Body of pancreas (tissue), 4 donors: ENCODE data around the gene TIMP4.

Experiments used
- CTCF ChIP-seq, 7 experiments: fragments of 450-650 bp in 4 of 7; fragments of 200-600 bp in 3 of 7; sonication (generic) in 3 of 7; IDR thresholded peaks; one replicate each; pipeline ENCODE4 v1.5.1; 2016 to 2019; ENCODE audit warnings: antibody characterized with exemption in 7 of 7
- POLR2A ChIP-seq, 3 donors: fragments of 450-650 bp; IDR thresholded peaks; one replicate each; pipeline ENCODE4 v1.6.1; 2016; ENCODE audit warnings: antibody characterized with exemption in 3 of 3, mild to moderate bottlenecking in 2 of 3

DNA sequence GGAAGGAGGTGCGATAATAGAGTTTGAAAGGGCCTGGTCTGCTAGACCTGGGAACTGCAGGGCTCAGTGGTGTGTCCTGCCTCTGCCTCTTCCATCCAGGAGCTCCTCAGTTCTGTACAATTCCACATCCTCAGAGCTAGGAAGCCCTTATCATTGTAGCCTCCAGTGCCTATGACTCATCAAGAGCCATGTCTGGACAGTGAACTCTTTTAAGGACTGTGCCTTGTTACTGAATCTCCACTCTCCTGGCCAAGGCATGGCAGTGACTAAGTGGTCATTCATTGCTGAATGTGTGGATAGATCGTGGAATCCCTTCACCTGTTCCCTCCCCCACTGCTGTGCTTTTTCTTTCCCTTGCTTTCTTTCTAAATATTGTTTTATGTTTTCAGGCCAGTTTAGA is 2.9 kb downstream of the TIMP4 start:
- no peak for TF ChIP-seq CTCF (IDR thresholded peaks at IDR 0.05)
- TF ChIP-seq POLR2A (IDR thresholded peaks at IDR 0.05): no peak
